Ectodermal cell (in vitro differentiated cells): Measurements from ENCODE around the gene PSMD14.

ENCODE experiments used
- H3K27ac ChIP-seq: 2 replicates; pipeline ENCODE4 v1.7.0; 2013; ENCODE audit warnings: mild to moderate bottlenecking, low read depth, low read length; ENCODE audit not compliant: insufficient read depth, poor library complexity, severe bottlenecking
- H3K27me3 ChIP-seq: 2 replicates; pipeline ENCODE4 v1.7.0; 2013; ENCODE audit warnings: mild to moderate bottlenecking, low read length; ENCODE audit not compliant: insufficient read depth, control insufficient read depth, poor library complexity, severe bottlenecking
- H3K36me3 ChIP-seq: one replicate; pipeline ENCODE4 v1.7.0; 2013; ENCODE audit warnings: low read length; ENCODE audit not compliant: control insufficient read depth, insufficient read depth
- H3K4me1 ChIP-seq: one replicate; pipeline ENCODE4 v1.7.0; 2013; ENCODE audit warnings: low read length; ENCODE audit not compliant: control insufficient read depth, insufficient read depth
- H3K4me3 ChIP-seq: 2 replicates; pipeline ENCODE4 v1.7.0; 2013; ENCODE audit warnings: low read depth, low read length, control low read depth; ENCODE audit not compliant: insufficient read depth
- H3K9me3 ChIP-seq: 2 replicates; pipeline ENCODE4 v1.7.0; 2013; ENCODE audit warnings: mild to moderate bottlenecking, low read length, moderate library complexity; ENCODE audit not compliant: control insufficient read depth
- WGBS, 2 experiments: methylation state at CpG; one replicate each; pipeline ENCODE4 v1.1.7; 2013; ENCODE audit warnings: missing lambda C conversion rate in 2 of 2; 5-methylcytosine and 5-hydroxymethylcytosine counted together

The PSMD14 gene

DNA sequence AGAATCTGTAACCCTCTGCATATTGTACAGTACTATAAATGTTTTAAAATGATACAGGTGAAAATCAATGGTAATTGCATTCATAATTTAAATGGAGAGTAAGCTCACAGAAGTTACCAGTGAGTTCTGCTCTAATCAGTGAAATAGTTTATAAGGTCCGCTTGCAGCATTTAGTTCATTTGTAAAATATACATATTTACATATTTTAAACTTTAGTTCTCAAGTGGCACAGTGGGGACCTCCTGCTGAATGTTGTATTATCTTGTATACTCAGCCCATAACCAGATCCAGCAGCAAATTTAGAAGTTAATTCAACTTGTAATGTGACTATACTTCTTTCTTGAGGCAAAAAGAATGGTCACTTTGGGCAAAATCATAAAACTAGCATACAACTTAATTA is 66.2 kb downstream of the PSMD14 start:
- no peaks in the 10 kb centered on the region for H3K9me3 ChIP-seq
- no CpG with 5 or more reads among the region's 1 CpG for whole genome bisulfite sequencing, 2 experiments
- H3K36me3 ChIP-seq = no peaks in the 10 kb centered on the region
- no peaks in the 10 kb centered on the region for H3K4me1 ChIP-seq
- no peak overlapping the region for H3K27ac ChIP-seq
- no peak overlapping the region for H3K4me3 ChIP-seq
- H3K27me3 ChIP-seq = no peaks in the 10 kb centered on the region

DNA sequence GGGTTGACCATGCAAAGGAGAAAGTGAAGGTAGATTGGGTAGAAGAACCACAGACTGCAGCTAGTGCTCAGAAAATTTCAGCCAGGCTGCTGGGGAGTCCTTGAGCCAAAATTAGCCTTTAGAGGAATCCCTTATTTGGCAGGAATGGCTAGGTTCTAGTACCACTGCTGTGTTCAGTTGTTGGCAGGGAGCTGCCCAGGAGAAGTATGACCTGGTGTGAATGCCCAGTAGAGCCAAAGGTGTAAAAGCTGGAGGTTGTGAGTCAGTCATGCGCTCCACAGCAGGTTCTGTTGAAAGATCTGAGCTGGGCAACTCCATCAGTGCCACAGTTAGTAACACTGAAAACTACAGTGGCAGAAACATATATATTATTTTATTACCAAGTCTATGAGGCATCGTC is 71.5 kb downstream of the PSMD14 start:
- Histone ChIP-seq H3K9me3 (no peaks in the 10 kb centered on the region), H3K4me1 (no peaks in the 10 kb centered on the region), H3K36me3 (no peaks in the 10 kb centered on the region), H3K27ac (no peak overlapping the region), H3K4me3 (no peak overlapping the region), H3K27me3 (no peaks in the 10 kb centered on the region)
- 88 to 100% methylated on average over 2 of the region's 2 CpGs for WGBS, 2 experiments

- WGBS, 2 experiments = 93 to 100% methylated on average over 3 of the region's 3 CpGs
- Histone ChIP-seq H3K4me1 (no peaks in the 10 kb centered on the region), H3K36me3 (no peaks in the 10 kb centered on the region), H3K9me3 (no peaks in the 10 kb centered on the region), H3K4me3 (no peak overlapping the region), H3K27me3 (no peaks in the 10 kb centered on the region), H3K27ac (no peak overlapping the region)
Observed at GRCh38 chr2:161381546-161381945, 73.3 kb downstream of the PSMD14 start.

- WGBS, 2 experiments = 94 to 100% methylated on average over 2 of the region's 4 CpGs
- Histone ChIP-seq H3K27ac (no peak overlapping the region), H3K4me1 (no peaks in the 10 kb centered on the region), H3K4me3 (no peak overlapping the region), H3K9me3 (no peaks in the 10 kb centered on the region), H3K36me3 (no peaks in the 10 kb centered on the region), H3K27me3 (no peaks in the 10 kb centered on the region)
Observed at GRCh38 chr2:161382747-161383146, 74.5 kb downstream of the PSMD14 start.

GRCh38 chr2:161384864-161385263 is 76.6 kb downstream of the PSMD14 start:
- no peaks in the 10 kb centered on the region for H3K27me3 ChIP-seq
- H3K9me3 ChIP-seq = no peaks in the 10 kb centered on the region
- H3K27ac ChIP-seq = no peak overlapping the region
- no peak overlapping the region for H3K4me3 ChIP-seq
- H3K4me1 ChIP-seq = no peaks in the 10 kb centered on the region
- H3K36me3 ChIP-seq = no peaks in the 10 kb centered on the region

GRCh38 chr2:161386228-161386824 is 78.1 kb downstream of the PSMD14 start:
- Histone ChIP-seq H3K4me3 (no peak overlapping the region), H3K36me3 (no peaks in the 10 kb centered on the region), H3K4me1 (no peaks in the 10 kb centered on the region), H3K27me3 (no peaks in the 10 kb centered on the region), H3K9me3 (no peaks in the 10 kb centered on the region), H3K27ac (no peak overlapping the region)
- 100% methylated on average over 1 of the region's 2 CpGs for WGBS, 2 experiments

GRCh38 chr2:161388146-161388779 is 80.0 kb downstream of the PSMD14 start:
- H3K36me3 ChIP-seq = no peaks in the 10 kb centered on the region
- no peak overlapping the region for H3K27ac ChIP-seq
- no peaks in the 10 kb centered on the region for H3K9me3 ChIP-seq
- 91% methylated on average over 2 of the region's 2 CpGs; no CpG with 5 or more reads in 1 of the 2 experiments for WGBS, 2 experiments
- no peaks in the 10 kb centered on the region for H3K4me1 ChIP-seq
- no peak overlapping the region for H3K4me3 ChIP-seq
- no peaks in the 10 kb centered on the region for H3K27me3 ChIP-seq

DNA sequence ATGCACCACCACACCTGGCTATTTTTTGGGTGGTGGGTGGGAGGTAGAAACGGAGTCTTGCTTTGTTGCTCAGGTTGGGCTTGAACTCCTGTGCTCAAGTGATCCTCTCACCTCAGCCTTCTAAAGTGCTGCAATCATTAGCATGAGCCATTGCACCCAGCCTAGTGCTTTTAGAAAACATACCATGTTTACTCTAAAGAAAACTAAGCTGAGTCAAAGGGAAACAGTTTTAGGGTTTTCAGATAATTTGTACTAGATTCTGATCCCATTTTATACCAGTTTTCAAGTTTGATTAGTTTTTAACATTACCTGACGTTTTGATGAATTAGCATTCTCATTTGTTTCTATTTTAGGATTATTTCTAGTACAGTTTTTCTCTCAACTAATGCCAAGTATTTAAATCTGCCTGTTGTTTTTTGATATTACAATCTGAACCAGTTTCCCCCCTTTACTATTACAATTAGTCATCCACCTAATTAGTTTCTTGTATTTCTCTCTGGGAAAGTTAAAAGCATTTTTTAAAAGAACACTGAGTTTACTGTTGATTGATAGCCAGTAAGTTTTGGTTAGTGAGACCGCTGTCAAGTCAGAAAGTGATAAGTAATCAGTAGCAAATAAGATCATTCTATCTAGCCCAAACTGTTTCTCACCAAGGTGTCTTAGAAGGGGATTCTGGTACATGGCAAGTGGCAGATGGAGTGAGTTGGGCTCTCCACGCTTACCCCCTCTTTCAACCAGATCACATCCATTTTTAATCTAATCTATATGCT is 83.7 kb downstream of the PSMD14 start:
- H3K36me3 ChIP-seq = peaks cover 8% of the 10 kb centered on the region
- no peak overlapping the region for H3K27ac ChIP-seq
- no peaks in the 10 kb centered on the region for H3K9me3 ChIP-seq
- H3K27me3 ChIP-seq = no peaks in the 10 kb centered on the region
- H3K4me1 ChIP-seq = no peaks in the 10 kb centered on the region
- H3K4me3 ChIP-seq = no peak overlapping the region
- 96 to 100% methylated on average over 1 to 3 of the region's 4 CpGs for WGBS, 2 experiments

- no peak overlapping the region for H3K4me3 ChIP-seq
- no peak overlapping the region for H3K27ac ChIP-seq
- no peaks in the 10 kb centered on the region for H3K4me1 ChIP-seq
- H3K9me3 ChIP-seq = no peaks in the 10 kb centered on the region
- H3K27me3 ChIP-seq = no peaks in the 10 kb centered on the region
- WGBS, 2 experiments = 88 to 89% methylated on average over 1 of the region's 2 CpGs
- peaks cover 12% of the 10 kb centered on the region for H3K36me3 ChIP-seq
Observed at GRCh38 chr2:161400076-161400475, 91.9 kb downstream of the PSMD14 start.

- no peaks in the 10 kb centered on the region for H3K9me3 ChIP-seq
- H3K4me3 ChIP-seq = no peak overlapping the region
- H3K36me3 ChIP-seq = peaks cover under 1% of the 10 kb centered on the region
- 93 to 97% methylated on average over 4 of the region's 4 CpGs for WGBS, 2 experiments
- H3K27me3 ChIP-seq = no peaks in the 10 kb centered on the region
- no peak overlapping the region for H3K27ac ChIP-seq
- no peaks in the 10 kb centered on the region for H3K4me1 ChIP-seq
Observed at GRCh38 chr2:161402297-161402696, 94.1 kb downstream of the PSMD14 start.
